HCT116 (cell line): ENCODE results near the gene ESRRA. TPM values are rescaled to one million over a fixed set of nuclear protein-coding genes. Genes with fewer than 3 reads are reported as not detected.
A peak's percentile ranks its signal among the peaks of the same experiment; 100 is the strongest.
"Not testable (repeated sequence)": the region's sequence is repeated elsewhere in the genome, so short reads cannot be mapped to it uniquely, and the experiment has no call there.

Experiments
- ATAC-seq: fragments of 200-7000 bp; cut with Tn5 transposase; 2 replicates; pipeline ENCODE4 v1.9.1; 2020; ENCODE audit warnings: mild to moderate bottlenecking, moderate library complexity
- BruUV-seq: library from RNA; stranded (reverse); fragments of 400-500 nt; replicated peaks from 2 replicates; lab custom pipeline; 2021; lab: Mats Ljungman, UMichigan
- CTCF ChIA-PET: fragments of 300-600 bp; sonication (Branson Sonifier 250); formaldehyde crosslinking; loops from one replicate; lab custom pipeline; 2021; ENCODE audit warnings: antibody characterized with exemption; lab: Charles Lee
- POLR2A ChIA-PET: fragments of 300-600, 350-600 bp; sonication (Branson Sonifier 250); formaldehyde crosslinking; loops from one replicate; lab custom pipeline; 2021; ENCODE audit warnings: antibody characterized with exemption; lab: Charles Lee
- RAD21 ChIA-PET, 2 experiments: fragments of 300-600 bp; sonication (Branson Sonifier 250); formaldehyde crosslinking; loops; one replicate each; lab custom pipeline; 2023; ENCODE audit warnings: low total read pairs in 2 of 2; ENCODE audit not compliant: uncharacterized antibody in 2 of 2, unreplicated experiment in 2 of 2, low non-redundant PET in 1 of 2; lab: Charles Lee
- DNase-seq: peaks from one replicate; pipeline ENCODE4 v3.0.0-alpha.2; 2010; ENCODE audit warnings: low read depth, low spot score
- H2AFZ ChIP-seq: fragments of 200-600 bp; shearing (Covaris generic), sonication (generic); 2 replicates; pipeline ENCODE4 v1.6.1; 2017; ENCODE audit warnings: low read depth, mixed run types, mixed read lengths, antibody characterized with exemption, low read length; ENCODE audit not compliant: poor library complexity, severe bottlenecking
- H3K27ac ChIP-seq: 2 replicates; pipeline ENCODE4 v1.5.1; 2012; ENCODE audit warnings: low read depth, low read length
- H3K27me3 ChIP-seq: fragments of 200-600 bp; sonication (generic); 2 replicates; pipeline ENCODE4 v1.6.1; 2016; ENCODE audit warnings: mixed run types, low read length, mixed read lengths; ENCODE audit not compliant: insufficient read depth
- H3K36me3 ChIP-seq, 2 experiments: fragments of 200-500 bp in 1 of 2; fragments of 200-600 bp in 1 of 2; sonication (Bioruptor generic) in 1 of 2; sonication (generic) in 1 of 2; 2 replicates each; pipeline versions ENCODE4 v1.5.1 to v1.6.1; 2014 to 2016; ENCODE audit warnings: low read length in 2 of 2, inconsistent platforms in 1 of 2, mixed read lengths in 1 of 2, mixed run types in 1 of 2; ENCODE audit not compliant: insufficient read depth in 2 of 2, control insufficient read depth in 1 of 2
- H3K4me1 ChIP-seq, 2 experiments: fragments of 200-600 bp in 1 of 2; sonication (generic) in 1 of 2; 2 replicates each; pipeline versions ENCODE4 v1.5.1 to v1.6.1; 2012 to 2017; ENCODE audit warnings: low read length in 2 of 2, inconsistent platforms in 1 of 2, mild to moderate bottlenecking in 1 of 2, mixed read lengths in 1 of 2, mixed run types in 1 of 2, moderate library complexity in 1 of 2; ENCODE audit not compliant: insufficient read depth in 2 of 2, control insufficient read depth in 1 of 2
- H3K4me2 ChIP-seq: fragments of 200-600 bp; sonication (generic); 2 replicates; pipeline ENCODE4 v1.6.1; 2017; ENCODE audit warnings: mixed run types, low read length, mixed read lengths
- H3K4me3 ChIP-seq, 2 experiments: fragments of 200-600 bp in 1 of 2; sonication (generic) in 1 of 2; replicated peaks in 1 of 2; 2 replicates each; pipeline ENCODE4 v1.5.1; 2011 to 2016; ENCODE audit warnings: low read length in 2 of 2, control low read depth in 1 of 2, low read depth in 1 of 2, mild to moderate bottlenecking in 1 of 2, mixed read lengths in 1 of 2, mixed run types in 1 of 2
- H3K79me2 ChIP-seq: fragments of 200-600 bp; sonication (generic); 2 replicates; pipeline ENCODE4 v1.6.1; 2017; ENCODE audit warnings: mild to moderate bottlenecking, mixed run types, low read length, moderate library complexity, mixed read lengths; ENCODE audit not compliant: insufficient read depth
- H3K9ac ChIP-seq: fragments of 200-600 bp; sonication (generic); 2 replicates; pipeline ENCODE4 v1.6.1; 2016; ENCODE audit warnings: low read length, mixed read lengths
- H3K9me2 ChIP-seq: fragments of 200-600 bp; sonication (generic), shearing (Covaris generic); 2 replicates; pipeline ENCODE4 v1.6.1; 2017; ENCODE audit warnings: mixed run types, mild to moderate bottlenecking, moderate library complexity; ENCODE audit not compliant: insufficient read depth
- H3K9me3 ChIP-seq, 2 experiments: fragments of 200-500 bp in 1 of 2; fragments of 200-600 bp in 1 of 2; sonication (Bioruptor generic) in 1 of 2; sonication (generic) in 1 of 2; 2 replicates each; pipeline ENCODE4 v1.6.1; 2014 to 2017; ENCODE audit warnings: low read length in 2 of 2, mixed read lengths in 2 of 2, inconsistent platforms in 1 of 2, low read depth in 1 of 2, mild to moderate bottlenecking in 1 of 2, mixed run types in 1 of 2, moderate library complexity in 1 of 2; ENCODE audit not compliant: control insufficient read depth in 1 of 2, insufficient read depth in 1 of 2
- H4K20me1 ChIP-seq: fragments of 200-600 bp; sonication (generic), shearing (Covaris generic); 2 replicates; pipeline ENCODE4 v1.6.1; 2017; ENCODE audit warnings: mixed run types, mild to moderate bottlenecking, moderate library complexity; ENCODE audit not compliant: insufficient read depth
- POLR2AphosphoS5 ChIP-seq: IDR thresholded peaks from 2 replicates; pipeline ENCODE4 v1.6.1; 2011; ENCODE audit warnings: mild to moderate bottlenecking, low read depth, low read length, moderate library complexity
- SRF ChIP-seq: IDR thresholded peaks from 2 replicates; pipeline ENCODE4 v1.6.1; 2012; ENCODE audit warnings: low read depth
- intact Hi-C: fragments of 100-400 bp; cut with micrococcal nuclease; formaldehyde crosslinking; loops from 2 replicates; pipeline ENCODE4 v1.10.0; 2022
- total RNA-seq: library from RNA; stranded (reverse); gene quantifications from one replicate; pipeline ENCODE4 v1.2.1, GENCODE V29; 2021; ENCODE audit not compliant: unreplicated experiment

The ESRRA gene
- total RNA-seq, 1 experiment from 2014 or later: 62.7 TPM

GRCh38 chr11:64323373-64323772 lies 18.0 kb downstream of the ESRRA start:
- no peak for DNase-seq
- no peak overlapping the region; the same call in 1 of the 2 replicates for H3K27ac ChIP-seq
- peaks cover 17 to 44% of the 10 kb centered on the region in 2 experiments for H3K4me1 ChIP-seq
- ChIA-PET CTCF (interaction anchor here (1.5 to 2.0 kb wide), 2 partner anchors 12 to 32 kb away, joined by 5 read pairs; no protein-coding TSS in a partner anchor), POLR2A (interaction anchor here (1.5 to 2.2 kb wide), 2 partner anchors 9 kb away, joined by 6 to 9 read pairs; no protein-coding TSS in a partner anchor), RAD21 (interaction anchor here (1.2 to 1.4 kb wide), 2 partner anchors 8 kb away, joined by 3 read pairs; no protein-coding TSS in a partner anchor)
- no peak overlapping the region for H2AFZ ChIP-seq
- no peak overlapping the region for H3K9ac ChIP-seq
- TF ChIP-seq POLR2AphosphoS5 (0 out of 2 replicates have a peak, but pooled peaks have one; percentile 21), SRF (no peak)
- no peak overlapping the region for H3K4me3 ChIP-seq
- ATAC-seq: no peak
- no peaks in the 10 kb centered on the region for H4K20me1 ChIP-seq
- intact Hi-C loops: no loop called here
- H3K79me2 ChIP-seq: peaks cover 16% of the 10 kb centered on the region
- peaks cover 0 to 7% of the 10 kb centered on the region in 2 experiments; a peak in 1 of 4 replicates for H3K36me3 ChIP-seq
- H3K4me2 ChIP-seq: no peak overlapping the region
- no peaks in the 10 kb centered on the region for H3K9me2 ChIP-seq
- no peaks in the 10 kb centered on the region for H3K9me3 ChIP-seq
- no TSS peak for BruUV-seq
- no peaks in the 10 kb centered on the region for H3K27me3 ChIP-seq

GRCh38 chr11:64323984-64324383 lies 18.7 kb downstream of the ESRRA start:
- H3K27me3 ChIP-seq, BruUV-seq, H3K4me3 ChIP-seq, intact Hi-C loops, ATAC-seq, H4K20me1 ChIP-seq, H3K9me3 ChIP-seq, H3K36me3 ChIP-seq, DNase-seq, H2AFZ ChIP-seq, H3K9ac ChIP-seq, H3K4me2 ChIP-seq, H3K9me2 ChIP-seq, H3K79me2 ChIP-seq: not testable (repeated sequence)
- Histone ChIP-seq H3K27ac (peak overlapping the region; percentile 12; the same call in 1 of the 2 replicates), H3K4me1 (peaks cover 17 to 41% of the 10 kb centered on the region in 2 experiments)
- ChIA-PET RAD21 (interaction anchor here in 1 of 2 experiments (1.4 kb wide), 1 partner anchor 8 kb away, joined by 3 read pairs; no protein-coding TSS in a partner anchor), POLR2A (interaction anchor here (1.5 to 2.2 kb wide), 2 partner anchors 8 to 10 kb away, joined by 6 to 9 read pairs; no protein-coding TSS in a partner anchor), CTCF (interaction anchor here (1.5 to 2.0 kb wide), 2 partner anchors 11 to 31 kb away, joined by 5 read pairs; no protein-coding TSS in a partner anchor)
